B cell (primary cell): ENCODE measurements around the gene RCAN3. TPM values are rescaled to one million over a fixed set of nuclear protein-coding genes. Genes with fewer than 3 reads are reported as not detected.

ENCODE experiments used
- ATAC-seq: fragments of 200-7000 bp; cut with Tn5 transposase; one replicate; pipeline ENCODE4 v1.10.0; 2021; ENCODE audit warnings: low read depth, mild to moderate bottlenecking, moderate number of reproducible peaks, moderate library complexity
- CTCF ChIA-PET: fragments of 350-600 bp; sonication (Branson Sonifier 250); formaldehyde crosslinking; loops from one replicate; lab custom pipeline; 2021; ENCODE audit warnings: antibody characterized with exemption, inconsistent platforms; lab: Charles Lee
- POLR2A ChIA-PET: fragments of 350-600 bp; sonication (Branson Sonifier 250); formaldehyde crosslinking; loops from one replicate; lab custom pipeline; 2021; ENCODE audit warnings: antibody characterized with exemption; lab: Charles Lee
- DNase-seq: peaks from one replicate; pipeline ENCODE4 v3.0.0; 2013
- H2AFZ ChIP-seq: 2 replicates; pipeline ENCODE4 v1.6.1; 2012; ENCODE audit warnings: mild to moderate bottlenecking, low read depth, low read length; ENCODE audit not compliant: insufficient read depth, poor library complexity, severe bottlenecking
- H3K27ac ChIP-seq, 2 donors: 1 replicate in 1 of 2; 2 replicates in 1 of 2; pipeline ENCODE4 v1.5.1; 2012 to 2013; ENCODE audit warnings: low read length in 2 of 2, mild to moderate bottlenecking in 2 of 2, moderate library complexity in 1 of 2
- H3K27me3 ChIP-seq, 4 experiments: fragments of 200-600 bp in 1 of 4; sonication (generic) in 1 of 4; replicated peaks in 1 of 4; 1 replicate in 2 of 4; 2 replicates in 2 of 4; pipeline versions ENCODE4 v1.6.1 to v1.7.0; 2013 to 2016; ENCODE audit warnings: low read length in 3 of 4, mild to moderate bottlenecking in 2 of 4, mixed read lengths in 1 of 4, moderate library complexity in 1 of 4; ENCODE audit not compliant: insufficient read depth in 4 of 4, control insufficient read depth in 3 of 4; ENCODE audit errors: control extremely low read depth in 1 of 4
- H3K36me3 ChIP-seq, 2 experiments: replicated peaks in 1 of 2; 1 replicate in 1 of 2; 2 replicates in 1 of 2; pipeline versions ENCODE4 v1.6.1 to v1.7.1; 2013; ENCODE audit warnings: low read length in 1 of 2; ENCODE audit not compliant: insufficient read depth in 2 of 2, control insufficient read depth in 1 of 2; ENCODE audit errors: control extremely low read depth in 1 of 2, extremely low read depth in 1 of 2
- H3K4me1 ChIP-seq, 2 donors: fragments of 200-600 bp in 1 of 2; sonication (generic) in 1 of 2; 1 replicate in 1 of 2; 2 replicates in 1 of 2; pipeline versions ENCODE4 v1.5.1 to v1.6.1; 2013 to 2017; ENCODE audit warnings: low read length in 2 of 2; ENCODE audit not compliant: control insufficient read depth in 2 of 2, insufficient read depth in 2 of 2
- H3K4me2 ChIP-seq: replicated peaks from 2 replicates; pipeline ENCODE3; 2012; ENCODE audit warnings: mild to moderate bottlenecking, low read depth, low read length; ENCODE audit not compliant: poor library complexity, severe bottlenecking
- H3K4me3 ChIP-seq, 5 experiments: fragments of 200-600 bp in 1 of 5; sonication (generic) in 1 of 5; 1 replicate in 3 of 5; 2 replicates in 2 of 5; pipeline versions ENCODE4 v1.5.1 to v1.7.0; 2011 to 2016; ENCODE audit warnings: low read length in 4 of 5, mild to moderate bottlenecking in 4 of 5, low read depth in 2 of 5, control low read depth in 1 of 5, moderate library complexity in 1 of 5; ENCODE audit not compliant: insufficient read depth in 1 of 5; ENCODE audit errors: control extremely low read depth in 1 of 5, extremely low read depth in 1 of 5
- H3K79me2 ChIP-seq: fragments of 200-600 bp; sonication (generic); one replicate; pipeline ENCODE4 v1.6.0; 2016; ENCODE audit warnings: low read length; ENCODE audit not compliant: control insufficient read depth, insufficient read depth
- H3K9ac ChIP-seq: fragments of 200-600 bp; sonication (generic); 2 replicates; pipeline ENCODE4 v1.6.1; 2017; ENCODE audit warnings: mild to moderate bottlenecking, low read length, moderate library complexity
- H3K9me3 ChIP-seq, 3 donors: one replicate each; pipeline versions ENCODE4 v1.6.1 to v1.7.1; 2013; ENCODE audit warnings: low read length in 2 of 3; ENCODE audit not compliant: control insufficient read depth in 2 of 3, insufficient read depth in 1 of 3; ENCODE audit errors: control extremely low read depth in 1 of 3
- H4K20me1 ChIP-seq: 2 replicates; pipeline ENCODE4 v1.6.0; 2012; ENCODE audit warnings: mild to moderate bottlenecking, low read length; ENCODE audit not compliant: insufficient read depth, control insufficient read depth, poor library complexity, severe bottlenecking
- H3K27ac Mint-ChIP-seq: one replicate; pipeline ENCODE4 v1.8.0; 2021; ENCODE audit warnings: mixed read lengths
- H3K27me3 Mint-ChIP-seq: one replicate; pipeline ENCODE4 v1.8.0; 2021; ENCODE audit warnings: mixed read lengths
- H3K4me1 Mint-ChIP-seq: one replicate; pipeline ENCODE4 v1.8.0; 2021; ENCODE audit warnings: mixed read lengths
- H3K4me3 Mint-ChIP-seq: one replicate; pipeline ENCODE4 v1.8.0; 2021; ENCODE audit warnings: mixed read lengths
- H3K9me3 Mint-ChIP-seq: one replicate; pipeline ENCODE4 v1.8.0; 2022; ENCODE audit warnings: mixed read lengths; ENCODE audit not compliant: insufficient read depth
- EZH2 ChIP-seq: IDR thresholded peaks from 2 replicates; pipeline ENCODE4 v1.6.1; 2012; ENCODE audit warnings: borderline replicate concordance, low read depth, mild to moderate bottlenecking, moderate library complexity, low read length; ENCODE audit not compliant: insufficient read depth, poor library complexity, severe bottlenecking
- WGBS: methylation state at CpG from one replicate; pipeline ENCODE4 v1.1.5; 2013; ENCODE audit warnings: missing lambda C conversion rate; ENCODE audit not compliant: insufficient coverage; 5-methylcytosine and 5-hydroxymethylcytosine counted together
- intact Hi-C: fragments of 100-400 bp; cut with micrococcal nuclease; formaldehyde crosslinking; loops from one replicate; pipeline ENCODE4 v1.10.0; 2022
- polyA plus RNA-seq: library from polyadenylated mRNA; depleted of rRNA; stranded (reverse); fragments of >200 nt; gene quantifications from 2 replicates; pipeline ENCODE4 v1.2.3, GENCODE V29; 2012
- total RNA-seq, 2 donors: library from RNA; stranded (reverse); fragments of 120-200 nt in 1 of 2; gene quantifications; 1 replicate in 1 of 2; 2 replicates in 1 of 2; pipeline versions ENCODE4 v1.2.3 to v1.2.4, GENCODE V29; 2013 to 2022
- TF ChIP-seq, protein P1 (sequence below): fragments of 200-600 bp; IDR thresholded peaks from one replicate; pipeline ENCODE4 v1.8.0; 2022; ENCODE audit warnings: antibody characterized with exemption, mild to moderate bottlenecking

Gene RCAN3
- total and polyA plus RNA-seq, 2 donors (not counting 1 experiment from before 2014, with no cell fraction given), result 19.3 to 37.3 TPM

- H3K27me3 Mint-ChIP-seq, result no peaks in the 10 kb centered on the region
- no peak overlapping the region for H3K27ac Mint-ChIP-seq
- 5% methylated on average over 4 of the region's 6 CpGs for WGBS
- H3K9me3 Mint-ChIP-seq, result no peaks in the 10 kb centered on the region
- Histone ChIP-seq H3K9ac (no peak overlapping the region), H3K4me1 (peaks cover 4% of the 10 kb centered on the region in 2 donors), H3K4me2 (no peak overlapping the region), H3K36me3 (no peaks in the 10 kb centered on the region), H4K20me1 (no peaks in the 10 kb centered on the region), H3K27ac (no peak overlapping the region), H3K79me2 (no peaks in the 10 kb centered on the region), H3K27me3 (no peaks in the 10 kb centered on the region), H3K9me3 (no peaks in the 10 kb centered on the region), H2AFZ (no peak overlapping the region), H3K4me3 (no peak overlapping the region)
- ATAC-seq, result no peak
- no peak for DNase-seq
- H3K4me3 Mint-ChIP-seq, result no peak overlapping the region
- intact Hi-C loops, result loop anchor here (10.0 kb wide), 1 partner anchor 49 kb away; no protein-coding TSS in a partner anchor
- POLR2A ChIA-PET, result no interaction called here
- peaks cover 8% of the 10 kb centered on the region for H3K4me1 Mint-ChIP-seq
- TF ChIP-seq, protein P1, sequence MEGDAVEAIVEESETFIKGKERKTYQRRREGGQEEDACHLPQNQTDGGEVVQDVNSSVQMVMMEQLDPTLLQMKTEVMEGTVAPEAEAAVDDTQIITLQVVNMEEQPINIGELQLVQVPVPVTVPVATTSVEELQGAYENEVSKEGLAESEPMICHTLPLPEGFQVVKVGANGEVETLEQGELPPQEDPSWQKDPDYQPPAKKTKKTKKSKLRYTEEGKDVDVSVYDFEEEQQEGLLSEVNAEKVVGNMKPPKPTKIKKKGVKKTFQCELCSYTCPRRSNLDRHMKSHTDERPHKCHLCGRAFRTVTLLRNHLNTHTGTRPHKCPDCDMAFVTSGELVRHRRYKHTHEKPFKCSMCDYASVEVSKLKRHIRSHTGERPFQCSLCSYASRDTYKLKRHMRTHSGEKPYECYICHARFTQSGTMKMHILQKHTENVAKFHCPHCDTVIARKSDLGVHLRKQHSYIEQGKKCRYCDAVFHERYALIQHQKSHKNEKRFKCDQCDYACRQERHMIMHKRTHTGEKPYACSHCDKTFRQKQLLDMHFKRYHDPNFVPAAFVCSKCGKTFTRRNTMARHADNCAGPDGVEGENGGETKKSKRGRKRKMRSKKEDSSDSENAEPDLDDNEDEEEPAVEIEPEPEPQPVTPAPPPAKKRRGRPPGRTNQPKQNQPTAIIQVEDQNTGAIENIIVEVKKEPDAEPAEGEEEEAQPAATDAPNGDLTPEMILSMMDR, result no peak
- TF ChIP-seq EZH2, result no peak
- CTCF ChIA-PET, result interaction anchor here (1.0 to 5.4 kb wide), 4 partner anchors 67 to 385 kb away, joined by 3 to 133 read pairs (median 10); partner anchors contain the start of genes NIPAL3 and STPG1
Measured at GRCh38 chr1:24584171-24584647, 81.6 kb downstream of the RCAN3 start.

DNA sequence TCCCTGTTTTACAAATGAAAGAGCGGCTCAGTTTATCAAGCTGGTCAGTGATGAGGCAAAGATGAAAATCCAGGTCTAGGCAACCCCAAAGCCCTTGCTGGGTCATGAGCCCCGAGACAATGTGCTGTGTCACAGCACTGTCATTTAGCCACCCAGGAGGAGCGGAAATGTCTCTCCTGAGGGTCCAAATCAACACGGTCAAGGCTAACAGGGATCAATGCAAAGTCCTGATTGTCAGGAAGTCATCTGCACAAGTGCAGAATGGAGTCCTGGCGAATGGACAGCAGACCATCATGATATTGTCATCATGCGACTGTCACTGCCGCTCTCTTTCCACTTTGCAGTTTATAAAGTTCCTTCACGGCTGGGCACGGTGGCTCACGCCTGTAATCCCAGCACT, 83.5 kb downstream of the RCAN3 start:
- H3K9me3 Mint-ChIP-seq, result no peaks in the 10 kb centered on the region
- peaks cover 8% of the 10 kb centered on the region for H3K4me1 Mint-ChIP-seq
- Histone ChIP-seq H3K4me3 (no peak overlapping the region), H3K4me1 (peaks cover 4% of the 10 kb centered on the region in 2 donors), H3K27me3 (peaks cover 0 to 3% (median 0%) of the 10 kb centered on the region in 4 experiments), H3K27ac (no peak overlapping the region), H3K79me2 (no peaks in the 10 kb centered on the region), H3K4me2 (no peak overlapping the region), H3K9ac (no peak overlapping the region), H2AFZ (no peak overlapping the region), H3K36me3 (no peaks in the 10 kb centered on the region), H4K20me1 (no peaks in the 10 kb centered on the region), H3K9me3 (no peaks in the 10 kb centered on the region)
- ChIA-PET CTCF (interaction anchor here (0.7 to 5.4 kb wide), 26 partner anchors 8 to 516 kb away, joined by 3 to 133 read pairs (median 8); partner anchors contain the start of genes NIPAL3, RCAN3 and STPG1), POLR2A (interaction anchor here (0.7 to 1.4 kb wide), 3 partner anchors 28 to 57 kb away, joined by 4 to 10 read pairs (median 6); no protein-coding TSS in a partner anchor)
- no peak overlapping the region for H3K4me3 Mint-ChIP-seq
- intact Hi-C loops, result loop anchor here (2.0 to 10.0 kb wide), 3 partner anchors 51 to 515 kb away; partner anchors contain the start of gene RCAN3
- no peak for ATAC-seq
- TF ChIP-seq, protein P1, result no peak
- no peak for TF ChIP-seq EZH2
- no peak for DNase-seq
- 91% methylated on average over 10 of the region's 10 CpGs for WGBS
- H3K27me3 Mint-ChIP-seq, result no peaks in the 10 kb centered on the region
- no peak overlapping the region for H3K27ac Mint-ChIP-seq
